Measurements from ENCODE around the gene OR9Q2.

OR9Q2 gene

GRCh38 chr11:58216476-58216875 is 27.6 kb downstream of the OR9Q2 start:
- Histone ChIP-seq H3K27me3 (ENCODE audit: insufficient read depth, low read length, poor library complexity, severe bottlenecking) (no peaks in the 10 kb centered on the region), H3K36me3 (ENCODE audit: insufficient read depth, low read length) (no peaks in the 10 kb centered on the region), H3K9me3 (ENCODE audit: insufficient read depth, low read depth, low read length) (no peaks in the 10 kb centered on the region), H2AFZ (ENCODE audit: low read length) (no peak overlapping the region), H3K9me2 (replicated peaks; ENCODE audit: low read depth, low read length) (no peaks in the 10 kb centered on the region), H3F3A (ENCODE audit: low read depth) (no peaks in the 10 kb centered on the region), H3K4me3 (ENCODE audit: low read length, poor library complexity, severe bottlenecking) (no peak overlapping the region), H3K79me2 (ENCODE audit: insufficient read depth, low read length) (no peaks in the 10 kb centered on the region), H3K4me2 (ENCODE audit: low read depth, low read length, poor library complexity, severe bottlenecking) (no peak overlapping the region), H3K9ac (ENCODE audit: low read depth, low read length, poor library complexity, severe bottlenecking) (no peak overlapping the region), H4K20me1 (ENCODE audit: insufficient read depth, low read length, poor library complexity, severe bottlenecking) (no peaks in the 10 kb centered on the region), H3K4me1 (ENCODE audit: insufficient read depth, low read length, poor library complexity, severe bottlenecking) (no peaks in the 10 kb centered on the region)
- TF ChIP-seq CTCF (conservative IDR thresholded peaks at IDR 0.05; ENCODE audit: low read length) = no peak
- no peak for TF ChIP-seq EZH2phosphoT487 (IDR thresholded peaks at IDR 0.05; ENCODE audit: borderline replicate concordance)

GRCh38 chr11:58222721-58223120 is 33.9 kb downstream of the OR9Q2 start:
- no peaks in the 10 kb centered on the region for H3K27me3 ChIP-seq (ENCODE audit: insufficient read depth, low read length, poor library complexity, severe bottlenecking)
- no peak overlapping the region for H3K9ac ChIP-seq (ENCODE audit: low read depth, low read length, poor library complexity, severe bottlenecking)
- no peaks in the 10 kb centered on the region for H3F3A ChIP-seq (ENCODE audit: low read depth)
- H3K4me1 ChIP-seq (ENCODE audit: insufficient read depth, low read length, poor library complexity, severe bottlenecking) = no peaks in the 10 kb centered on the region
- H3K4me2 ChIP-seq (ENCODE audit: low read depth, low read length, poor library complexity, severe bottlenecking) = no peak overlapping the region
- H3K4me3 ChIP-seq (ENCODE audit: low read length, poor library complexity, severe bottlenecking) = no peak overlapping the region
- no peaks in the 10 kb centered on the region for H3K9me3 ChIP-seq (ENCODE audit: insufficient read depth, low read depth, low read length)
- H4K20me1 ChIP-seq (ENCODE audit: insufficient read depth, low read length, poor library complexity, severe bottlenecking) = no peaks in the 10 kb centered on the region
- no peak overlapping the region for H2AFZ ChIP-seq (ENCODE audit: low read length)
- no peaks in the 10 kb centered on the region for H3K79me2 ChIP-seq (ENCODE audit: insufficient read depth, low read length)
- no peak for TF ChIP-seq CTCF (conservative IDR thresholded peaks at IDR 0.05; ENCODE audit: low read length)
- TF ChIP-seq EZH2phosphoT487 (IDR thresholded peaks at IDR 0.05; ENCODE audit: borderline replicate concordance) = no peak
- no peaks in the 10 kb centered on the region for H3K36me3 ChIP-seq (ENCODE audit: insufficient read depth, low read length)
- no peaks in the 10 kb centered on the region for H3K9me2 ChIP-seq (replicated peaks; ENCODE audit: low read depth, low read length)

GRCh38 chr11:58227956-58228615 is 39.2 kb downstream of the OR9Q2 start:
- no peaks in the 10 kb centered on the region for H3K79me2 ChIP-seq (ENCODE audit: insufficient read depth, low read length)
- no peak overlapping the region for H2AFZ ChIP-seq (ENCODE audit: low read length)
- TF ChIP-seq CTCF (conservative IDR thresholded peaks at IDR 0.05; ENCODE audit: low read length) (no peak), EZH2phosphoT487 (IDR thresholded peaks at IDR 0.05; ENCODE audit: borderline replicate concordance) (no peak)
- H3F3A ChIP-seq (ENCODE audit: low read depth) = no peaks in the 10 kb centered on the region
- H3K4me1 ChIP-seq (ENCODE audit: insufficient read depth, low read length, poor library complexity, severe bottlenecking) = no peaks in the 10 kb centered on the region
- no peaks in the 10 kb centered on the region for H4K20me1 ChIP-seq (ENCODE audit: insufficient read depth, low read length, poor library complexity, severe bottlenecking)
- no peaks in the 10 kb centered on the region for H3K9me3 ChIP-seq (ENCODE audit: insufficient read depth, low read depth, low read length)
- no peaks in the 10 kb centered on the region for H3K36me3 ChIP-seq (ENCODE audit: insufficient read depth, low read length)
- H3K4me2 ChIP-seq (ENCODE audit: low read depth, low read length, poor library complexity, severe bottlenecking) = no peak overlapping the region
- H3K4me3 ChIP-seq (ENCODE audit: low read length, poor library complexity, severe bottlenecking) = no peak overlapping the region
- H3K27me3 ChIP-seq (ENCODE audit: insufficient read depth, low read length, poor library complexity, severe bottlenecking) = no peaks in the 10 kb centered on the region
- no peak overlapping the region for H3K9ac ChIP-seq (ENCODE audit: low read depth, low read length, poor library complexity, severe bottlenecking)
- no peaks in the 10 kb centered on the region for H3K9me2 ChIP-seq (replicated peaks; ENCODE audit: low read depth, low read length)
